NT2/D1 (cell line): ENCODE data around the gene NCOA3.

Experiments
- DNase-seq: peaks from one replicate; pipeline ENCODE4 v3.0.0-alpha.2; 2011; ENCODE audit warnings: low read depth, low spot score
- H3K27me3 ChIP-seq: 2 replicates; pipeline ENCODE4 v1.6.0; 2011; ENCODE audit warnings: mild to moderate bottlenecking; ENCODE audit not compliant: insufficient read length, insufficient read depth
- H3K36me3 ChIP-seq: 2 replicates; pipeline ENCODE4 v1.6.1; 2011; ENCODE audit warnings: mild to moderate bottlenecking, low read length, mixed read lengths; ENCODE audit not compliant: insufficient read depth, insufficient read length
- H3K4me1 ChIP-seq: 2 replicates; pipeline ENCODE4 v1.5.1; 2011; ENCODE audit not compliant: insufficient read depth, insufficient read length
- H3K4me3 ChIP-seq: 2 replicates; pipeline ENCODE4 v1.5.1; 2011; ENCODE audit warnings: low read depth; ENCODE audit not compliant: insufficient read length
- H3K9ac ChIP-seq: 2 replicates; pipeline ENCODE4 v1.6.0; 2011; ENCODE audit warnings: low read depth; ENCODE audit not compliant: insufficient read length
- H3K9me3 ChIP-seq: 2 replicates; pipeline ENCODE4 v1.5.1; 2011; ENCODE audit warnings: mild to moderate bottlenecking, low read length; ENCODE audit not compliant: insufficient read depth
- SUZ12 ChIP-seq: IDR thresholded peaks from 2 replicates; pipeline ENCODE4 v1.6.1; 2011; ENCODE audit not compliant: insufficient read length, insufficient read depth; ENCODE audit errors: extremely low read depth
- YY1 ChIP-seq: IDR thresholded peaks from 2 replicates; pipeline ENCODE4 v1.6.1; 2011; ENCODE audit not compliant: insufficient read length, insufficient read depth
- ZNF274 ChIP-seq: IDR thresholded peaks from 2 replicates; pipeline ENCODE4 v1.6.1; 2011; ENCODE audit warnings: mild to moderate bottlenecking, low read depth, low read length

NCOA3 gene

DNA sequence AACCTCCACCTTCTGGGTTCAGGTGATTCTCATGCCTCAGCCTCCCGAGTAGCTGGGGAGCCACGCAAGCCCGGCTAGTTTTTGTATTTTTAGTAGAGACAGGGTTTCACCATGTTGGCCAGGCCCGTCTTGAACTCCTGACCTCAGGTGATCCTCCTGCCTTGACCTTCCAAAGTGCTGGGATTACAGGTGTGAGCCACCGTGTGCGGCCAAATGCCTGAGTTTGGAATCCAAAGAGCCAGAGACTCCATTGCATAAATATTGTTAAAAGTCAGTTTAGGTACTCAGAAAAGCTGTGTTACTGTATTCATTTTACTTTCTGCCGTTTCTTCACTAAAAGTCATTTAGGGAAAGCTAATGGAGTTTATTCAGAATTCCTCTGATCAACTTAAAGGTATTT lies 146.3 kb downstream of the NCOA3 start:
- H3K4me1 ChIP-seq = no peaks in the 10 kb centered on the region
- no peaks in the 10 kb centered on the region for H3K27me3 ChIP-seq
- no peak overlapping the region for H3K9ac ChIP-seq
- H3K9me3 ChIP-seq = no peaks in the 10 kb centered on the region
- no peak overlapping the region for H3K4me3 ChIP-seq
- no peak for TF ChIP-seq SUZ12
- no peak for TF ChIP-seq ZNF274
- TF ChIP-seq YY1 = no peak
- peaks cover 65% of the 10 kb centered on the region for H3K36me3 ChIP-seq
- no peak for DNase-seq

DNA sequence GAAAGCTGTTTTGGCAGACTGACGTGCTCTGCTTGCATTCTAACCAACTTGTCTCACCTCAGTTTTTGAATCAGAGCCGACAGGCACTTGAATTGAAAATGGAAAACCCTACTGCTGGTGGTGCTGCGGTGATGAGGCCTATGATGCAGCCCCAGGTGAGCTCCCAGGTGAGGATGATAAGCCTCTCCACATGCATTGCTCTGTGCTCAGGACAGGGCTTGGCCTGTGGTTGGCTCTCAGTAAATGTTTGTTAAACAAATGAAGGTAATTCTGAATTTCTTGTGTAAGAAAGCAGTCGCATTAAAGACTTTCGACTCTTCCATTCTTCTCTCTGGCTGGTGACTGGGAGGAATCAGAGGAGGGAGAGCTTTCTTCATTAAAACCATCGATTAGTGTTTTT lies 147.3 kb downstream of the NCOA3 start:
- TF ChIP-seq ZNF274 (no peak), YY1 (no peak), SUZ12 (no peak)
- Histone ChIP-seq H3K9me3 (no peaks in the 10 kb centered on the region), H3K4me1 (no peaks in the 10 kb centered on the region), H3K4me3 (no peak overlapping the region), H3K36me3 (peaks cover 70% of the 10 kb centered on the region), H3K27me3 (no peaks in the 10 kb centered on the region), H3K9ac (no peak overlapping the region)
- no peak for DNase-seq

DNA sequence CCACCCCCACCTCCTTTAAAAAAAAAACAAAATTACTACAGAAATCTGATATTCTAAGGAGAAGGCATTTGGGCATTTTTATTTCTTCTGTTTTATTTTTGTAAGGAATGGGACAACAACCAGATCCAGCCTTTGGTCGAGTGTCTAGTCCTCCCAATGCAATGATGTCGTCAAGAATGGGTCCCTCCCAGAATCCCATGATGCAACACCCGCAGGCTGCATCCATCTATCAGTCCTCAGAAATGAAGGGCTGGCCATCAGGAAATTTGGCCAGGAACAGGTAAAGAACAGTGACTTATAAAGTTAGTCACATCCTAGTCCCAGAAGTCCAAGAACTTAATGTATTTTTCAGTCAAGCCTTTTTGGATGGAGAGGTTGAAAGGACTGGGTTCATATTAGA lies 150.6 kb downstream of the NCOA3 start:
- Histone ChIP-seq H3K9ac (no peak overlapping the region), H3K9me3 (no peaks in the 10 kb centered on the region), H3K4me3 (no peak overlapping the region), H3K36me3 (peaks cover 73% of the 10 kb centered on the region), H3K27me3 (no peaks in the 10 kb centered on the region), H3K4me1 (no peaks in the 10 kb centered on the region)
- TF ChIP-seq ZNF274 (no peak), YY1 (no peak), SUZ12 (no peak)
- DNase-seq = no peak

DNA sequence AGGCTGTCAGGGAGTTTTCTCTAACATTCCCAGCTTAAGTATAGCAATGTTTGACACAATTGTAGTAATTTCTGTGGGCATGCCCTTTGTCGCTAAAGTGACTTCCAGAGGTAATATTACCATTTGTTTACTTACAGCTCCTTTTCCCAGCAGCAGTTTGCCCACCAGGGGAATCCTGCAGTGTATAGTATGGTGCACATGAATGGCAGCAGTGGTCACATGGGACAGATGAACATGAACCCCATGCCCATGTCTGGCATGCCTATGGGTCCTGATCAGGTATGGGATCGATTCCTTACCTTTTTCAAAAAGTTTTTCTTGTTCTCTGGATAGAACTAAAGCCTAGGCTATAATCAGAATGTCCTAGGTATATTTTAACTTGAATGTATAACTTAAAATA lies 151.1 kb downstream of the NCOA3 start:
- Histone ChIP-seq H3K36me3 (peaks cover 75% of the 10 kb centered on the region), H3K4me1 (no peaks in the 10 kb centered on the region), H3K27me3 (no peaks in the 10 kb centered on the region), H3K4me3 (no peak overlapping the region), H3K9ac (no peak overlapping the region), H3K9me3 (no peaks in the 10 kb centered on the region)
- TF ChIP-seq YY1 (no peak), SUZ12 (no peak), ZNF274 (no peak)
- no peak for DNase-seq

DNA sequence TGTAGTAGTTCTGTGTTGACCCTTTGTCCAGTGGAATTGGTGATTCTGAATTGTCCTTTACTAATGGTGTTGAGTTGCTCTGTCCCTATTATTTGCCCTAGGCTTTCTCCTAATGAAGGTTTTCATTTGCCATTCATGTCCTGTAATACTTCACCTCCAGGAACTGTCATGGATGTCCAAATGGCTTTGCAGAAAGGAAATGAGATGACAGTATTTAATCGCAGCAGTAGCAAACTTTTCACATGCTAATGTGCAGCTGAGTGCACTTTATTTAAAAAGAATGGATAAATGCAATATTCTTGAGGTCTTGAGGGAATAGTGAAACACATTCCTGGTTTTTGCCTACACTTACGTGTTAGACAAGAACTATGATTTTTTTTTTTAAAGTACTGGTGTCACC lies 152.2 kb downstream of the NCOA3 start:
- Histone ChIP-seq H3K4me1 (no peaks in the 10 kb centered on the region), H3K27me3 (no peaks in the 10 kb centered on the region), H3K9me3 (no peaks in the 10 kb centered on the region), H3K9ac (no peak overlapping the region), H3K36me3 (peaks cover 78% of the 10 kb centered on the region), H3K4me3 (no peak overlapping the region)
- DNase-seq = no peak
- no peak for TF ChIP-seq SUZ12
- no peak for TF ChIP-seq ZNF274
- no peak for TF ChIP-seq YY1

DNA sequence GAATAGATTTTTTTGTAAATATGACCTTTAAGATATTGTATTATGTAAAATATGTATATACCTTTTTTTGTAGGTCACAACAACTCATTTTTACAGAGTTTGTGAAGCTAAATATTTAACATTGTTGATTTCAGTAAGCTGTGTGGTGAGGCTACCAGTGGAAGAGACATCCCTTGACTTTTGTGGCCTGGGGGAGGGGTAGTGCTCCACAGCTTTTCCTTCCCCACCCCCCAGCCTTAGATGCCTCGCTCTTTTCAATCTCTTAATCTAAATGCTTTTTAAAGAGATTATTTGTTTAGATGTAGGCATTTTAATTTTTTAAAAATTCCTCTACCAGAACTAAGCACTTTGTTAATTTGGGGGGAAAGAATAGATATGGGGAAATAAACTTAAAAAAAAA lies 152.7 kb downstream of the NCOA3 start:
- Histone ChIP-seq H3K9me3 (no peaks in the 10 kb centered on the region), H3K36me3 (peaks cover 78% of the 10 kb centered on the region), H3K9ac (no peak overlapping the region), H3K4me3 (no peak overlapping the region), H3K27me3 (no peaks in the 10 kb centered on the region), H3K4me1 (no peaks in the 10 kb centered on the region)
- TF ChIP-seq YY1 (no peak), ZNF274 (no peak), SUZ12 (no peak)
- no peak for DNase-seq

DNA sequence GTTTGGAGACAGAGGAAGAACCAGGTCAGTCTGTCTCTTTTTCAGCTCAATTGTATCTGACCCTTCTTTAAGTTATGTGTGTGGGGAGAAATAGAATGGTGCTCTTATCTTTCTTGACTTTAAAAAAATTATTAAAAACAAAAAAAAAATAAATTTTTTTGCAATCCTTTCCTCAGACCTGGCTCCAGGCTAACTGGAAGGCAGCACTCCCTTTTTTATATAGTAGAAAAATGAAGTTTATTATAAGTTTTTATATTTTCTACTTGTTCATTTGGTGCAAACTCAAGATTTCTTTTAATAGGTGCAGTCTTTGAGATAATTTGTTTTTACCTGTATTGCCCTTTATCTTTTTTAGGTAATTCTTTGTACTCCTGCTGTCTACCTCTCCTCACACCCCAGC lies 153.9 kb downstream of the NCOA3 start:
- TF ChIP-seq SUZ12 (no peak), ZNF274 (no peak), YY1 (no peak)
- no peak overlapping the region for H3K4me3 ChIP-seq
- no peaks in the 10 kb centered on the region for H3K27me3 ChIP-seq
- no peaks in the 10 kb centered on the region for H3K9me3 ChIP-seq
- H3K9ac ChIP-seq = no peak overlapping the region
- H3K36me3 ChIP-seq = peaks cover 86% of the 10 kb centered on the region
- H3K4me1 ChIP-seq = no peaks in the 10 kb centered on the region
- DNase-seq = no peak

DNA sequence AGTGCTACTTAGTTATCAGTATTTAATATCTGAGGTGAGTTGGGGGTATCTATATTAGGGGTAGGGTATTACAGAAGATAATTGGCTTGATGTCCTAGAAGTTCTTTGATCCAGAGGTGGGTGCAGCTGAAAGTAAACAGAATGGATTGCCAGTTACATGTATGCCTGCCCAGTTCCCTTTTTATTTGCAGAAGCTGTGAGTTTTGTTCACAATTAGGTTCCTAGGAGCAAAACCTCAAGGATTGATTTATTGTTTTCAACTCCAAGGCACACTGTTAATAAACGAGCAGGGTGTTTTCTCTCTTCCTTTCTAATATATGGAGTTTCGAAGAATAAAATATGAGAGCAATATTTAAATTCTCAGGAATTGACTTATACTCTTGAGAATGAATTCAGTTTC lies 154.6 kb downstream of the NCOA3 start:
- Histone ChIP-seq H3K4me3 (no peak overlapping the region), H3K27me3 (no peaks in the 10 kb centered on the region), H3K9me3 (no peaks in the 10 kb centered on the region), H3K9ac (no peak overlapping the region), H3K4me1 (no peaks in the 10 kb centered on the region), H3K36me3 (peaks cover 87% of the 10 kb centered on the region)
- no peak for DNase-seq
- TF ChIP-seq YY1 (no peak), SUZ12 (no peak), ZNF274 (no peak)
